Peyer's patch (tissue), 4 donors: ENCODE measurements around the gene TEKTIP1.

Experiments
- CTCF ChIP-seq, 6 experiments: fragments of 450-650 bp in 4 of 6; fragments of 200-600 bp in 2 of 6; sonication (generic) in 1 of 6; IDR thresholded peaks; one replicate each; pipeline ENCODE4 v1.5.1; 2017 to 2019; ENCODE audit warnings: antibody characterized with exemption in 6 of 6, mild to moderate bottlenecking in 3 of 6, moderate library complexity in 1 of 6
- POLR2A ChIP-seq, 2 donors: fragments of 450-650 bp; IDR thresholded peaks; one replicate each; pipeline ENCODE4 v1.5.1; 2017; ENCODE audit warnings: antibody characterized with exemption in 2 of 2, mild to moderate bottlenecking in 2 of 2, moderate library complexity in 2 of 2

GRCh38 chr19:3510727-3511126 lies 28.2 kb upstream of the TEKTIP1 start:
- TF ChIP-seq CTCF (IDR thresholded peaks at IDR 0.05) (no peak), POLR2A (IDR thresholded peaks at IDR 0.05) (no peak)
